SK-N-SH treated with all-trans-retinoic acid at 6 μM for 48 hours (cell line): ENCODE results near the gene GDF7.

Source experiments
- ATAC-seq: fragments of 200-7000 bp; cut with Tn5 transposase; 3 replicates; pipeline ENCODE4 v1.9.1; 2020; ENCODE audit warnings: mild to moderate bottlenecking, moderate library complexity
- ARNTL ChIP-seq: fragments of 450-650 bp; formaldehyde crosslinking; IDR thresholded peaks from 2 replicates; pipeline ENCODE4 v1.5.0; 2020; ENCODE audit warnings: low read depth, mild to moderate bottlenecking, moderate library complexity, borderline replicate concordance
- BACH2 ChIP-seq: fragments of 250-450 bp; sonication (Bioruptor Pico); IDR thresholded peaks from 2 replicates; pipeline ENCODE4 v1.9.0; 2021; ENCODE audit warnings: mild to moderate bottlenecking, borderline replicate concordance
- CSRNP3 ChIP-seq: fragments of 250-450 bp; sonication (Bioruptor Pico); IDR thresholded peaks from 2 replicates; pipeline ENCODE4 v1.5.1; 2021; ENCODE audit warnings: mild to moderate bottlenecking, moderate library complexity
- ESRRG ChIP-seq: fragments of 250-450 bp; sonication (Bioruptor Pico); IDR thresholded peaks from 2 replicates; pipeline ENCODE4 v1.6.1; 2021; ENCODE audit warnings: mild to moderate bottlenecking
- GLIS3 ChIP-seq: fragments of 250-450 bp; sonication (Bioruptor Pico); IDR thresholded peaks from 2 replicates; pipeline ENCODE4 v1.5.0; 2020; ENCODE audit warnings: mild to moderate bottlenecking, moderate library complexity
- ISL1 ChIP-seq: fragments of 250-450 bp; sonication (Bioruptor Pico); IDR thresholded peaks from 2 replicates; pipeline ENCODE4 v2.1.2; 2022; ENCODE audit warnings: mild to moderate bottlenecking, moderate library complexity
- OSR1 ChIP-seq: fragments of 250-450 bp; sonication (Bioruptor Pico); IDR thresholded peaks from 2 replicates; pipeline ENCODE4 v1.8.0; 2022; ENCODE audit warnings: moderate library complexity, mild to moderate bottlenecking, inconsistent platforms
- PATZ1 ChIP-seq: fragments of 250-450 bp; sonication (Bioruptor Pico); IDR thresholded peaks from 2 replicates; pipeline ENCODE4 v1.8.0; 2020; ENCODE audit warnings: mild to moderate bottlenecking, moderate library complexity, borderline replicate concordance
- POU6F1 ChIP-seq: fragments of 250-450 bp; sonication (Bioruptor Pico); IDR thresholded peaks from 2 replicates; pipeline ENCODE4 v1.8.0; 2021; ENCODE audit warnings: low read depth, mild to moderate bottlenecking, moderate library complexity, borderline replicate concordance
- PPARA ChIP-seq: fragments of 250-450 bp; sonication (Bioruptor Pico); IDR thresholded peaks from 2 replicates; pipeline ENCODE4 v1.5.0; 2020; ENCODE audit warnings: mild to moderate bottlenecking, borderline replicate concordance
- RARB ChIP-seq: fragments of 250-450 bp; sonication (Bioruptor Pico); IDR thresholded peaks from 2 replicates; pipeline ENCODE4 v1.8.0; 2021; ENCODE audit warnings: mild to moderate bottlenecking, moderate library complexity
- SNAI2 ChIP-seq: fragments of 250-450 bp; sonication (Bioruptor Pico); IDR thresholded peaks from 2 replicates; pipeline ENCODE4 v1.5.0; 2020; ENCODE audit warnings: mild to moderate bottlenecking, moderate library complexity
- ZFP3 ChIP-seq: fragments of 250-450 bp; sonication (Bioruptor Pico); IDR thresholded peaks from 2 replicates; pipeline ENCODE4 v1.5.0; 2020; ENCODE audit warnings: mild to moderate bottlenecking, moderate library complexity
- ZNF565 ChIP-seq: fragments of 450-650 bp; formaldehyde crosslinking; conservative IDR thresholded peaks from 2 replicates; pipeline ENCODE4 v1.5.0; 2020; ENCODE audit warnings: low read depth, mild to moderate bottlenecking, moderate library complexity
- ZNF70 ChIP-seq: fragments of 450-650 bp; formaldehyde crosslinking; IDR thresholded peaks from 2 replicates; pipeline ENCODE4 v1.5.0; 2020; ENCODE audit warnings: mild to moderate bottlenecking, moderate library complexity
- ZNF8 ChIP-seq: fragments of 450-650 bp; formaldehyde crosslinking; IDR thresholded peaks from 2 replicates; pipeline ENCODE4 v1.5.0; 2020; ENCODE audit warnings: mild to moderate bottlenecking, moderate library complexity
- TF ChIP-seq, protein P1 (sequence below): fragments of 250-450 bp; sonication (Bioruptor Pico); IDR thresholded peaks from 2 replicates; pipeline ENCODE4 v1.5.1; 2020; ENCODE audit warnings: low read depth, mild to moderate bottlenecking, moderate library complexity

Gene GDF7

GRCh38 chr2:20689428-20690264 lies 22.7 kb downstream of the GDF7 start:
- ATAC-seq, result no peak
- TF ChIP-seq, protein P1, sequence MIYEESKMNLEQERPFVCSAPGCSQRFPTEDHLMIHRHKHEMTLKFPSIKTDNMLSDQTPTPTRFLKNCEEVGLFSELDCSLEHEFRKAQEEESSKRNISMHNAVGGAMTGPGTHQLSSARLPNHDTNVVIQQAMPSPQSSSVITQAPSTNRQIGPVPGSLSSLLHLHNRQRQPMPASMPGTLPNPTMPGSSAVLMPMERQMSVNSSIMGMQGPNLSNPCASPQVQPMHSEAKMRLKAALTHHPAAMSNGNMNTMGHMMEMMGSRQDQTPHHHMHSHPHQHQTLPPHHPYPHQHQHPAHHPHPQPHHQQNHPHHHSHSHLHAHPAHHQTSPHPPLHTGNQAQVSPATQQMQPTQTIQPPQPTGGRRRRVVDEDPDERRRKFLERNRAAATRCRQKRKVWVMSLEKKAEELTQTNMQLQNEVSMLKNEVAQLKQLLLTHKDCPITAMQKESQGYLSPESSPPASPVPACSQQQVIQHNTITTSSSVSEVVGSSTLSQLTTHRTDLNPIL (CRISPR knock-in tag), result no peak
- TF ChIP-seq SNAI2 (no peak), CSRNP3 (CRISPR knock-in tag) (no peak), ZNF8 (CRISPR knock-in tag) (no peak), ZFP3 (no peak), ZNF70 (CRISPR knock-in tag) (no peak), ISL1 (CRISPR knock-in tag) (no peak), POU6F1 (CRISPR knock-in tag) (no peak), OSR1 (CRISPR knock-in tag) (no peak), PATZ1 (CRISPR knock-in tag) (no peak)

GRCh38 chr2:20691076-20691734 lies 24.3 kb downstream of the GDF7 start:
- no peak for ATAC-seq
- TF ChIP-seq ISL1 (CRISPR knock-in tag) (no peak), GLIS3 (CRISPR knock-in tag) (no peak), RARB (CRISPR knock-in tag) (no peak), PATZ1 (CRISPR knock-in tag) (no peak), ZNF565 (no peak)
- TF ChIP-seq, all 23 proteins: peak for 0

DNA sequence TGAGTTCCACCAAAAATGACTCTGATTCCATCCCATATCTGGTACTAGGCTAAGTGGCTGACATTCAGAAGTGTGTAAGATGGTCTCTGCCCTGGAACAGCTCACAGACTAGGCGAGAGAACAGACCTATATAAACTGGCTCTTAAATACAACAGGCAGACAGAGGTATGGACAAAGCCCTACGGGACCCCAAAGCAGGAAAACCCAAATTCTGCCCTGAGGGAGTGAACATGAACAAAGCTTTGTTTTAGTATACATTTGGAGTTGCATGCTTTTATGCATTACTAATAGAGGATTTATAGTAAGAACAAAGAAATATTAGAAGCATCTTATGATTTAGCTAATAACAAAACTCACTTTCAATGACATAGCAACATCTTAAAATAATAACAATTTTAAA lies 25.1 kb downstream of the GDF7 start:
- no peak for ATAC-seq
- TF ChIP-seq RARB (CRISPR knock-in tag) (no peak), ZNF8 (CRISPR knock-in tag) (no peak), ZNF70 (CRISPR knock-in tag) (no peak)

- ATAC-seq, result no peak
- TF ChIP-seq ZNF70 (CRISPR knock-in tag) (no peak), SNAI2 (no peak), ZNF565 (no peak), ISL1 (CRISPR knock-in tag) (no peak), ZNF8 (CRISPR knock-in tag) (no peak), BACH2 (CRISPR knock-in tag) (no peak), CSRNP3 (CRISPR knock-in tag) (no peak), PPARA (CRISPR knock-in tag) (no peak), ESRRG (CRISPR knock-in tag) (no peak), ARNTL (no peak)
- TF ChIP-seq, protein P1 (CRISPR knock-in tag), result no peak
These were observed 26.4 kb downstream of the GDF7 start for GRCh38 chr2:20693317-20693716.
